HEK293 (cell line): ENCODE measurements around the gene EXOSC7.

ENCODE experiments used
- GLIS2 ChIP-seq: fragments of 450-650 bp; formaldehyde crosslinking; IDR thresholded peaks from 2 replicates; pipeline ENCODE4 v1.5.1; 2016; ENCODE audit warnings: missing biosample characterization, missing genetic modification characterization
- ZNF140 ChIP-seq: fragments of 450-650 bp; formaldehyde crosslinking; IDR thresholded peaks from 2 replicates; pipeline ENCODE4 v1.5.1; 2016; ENCODE audit warnings: missing biosample characterization, missing genetic modification characterization
- ZNF157 ChIP-seq: fragments of 450-650 bp; formaldehyde crosslinking; IDR thresholded peaks from 2 replicates; pipeline ENCODE4 v1.5.1; 2016; ENCODE audit warnings: missing biosample characterization, missing genetic modification characterization
- TF ChIP-seq, protein P1 (sequence below): fragments of 450-650 bp; formaldehyde crosslinking; IDR thresholded peaks from 2 replicates; pipeline ENCODE4 v1.5.1; 2016; ENCODE audit warnings: missing biosample characterization, missing genetic modification characterization, borderline replicate concordance
- TF ChIP-seq, protein P2 (sequence below): fragments of 450-650 bp; formaldehyde crosslinking; IDR thresholded peaks from 2 replicates; pipeline ENCODE4 v1.5.1; 2016; ENCODE audit warnings: missing biosample characterization, missing genetic modification characterization

DNA sequence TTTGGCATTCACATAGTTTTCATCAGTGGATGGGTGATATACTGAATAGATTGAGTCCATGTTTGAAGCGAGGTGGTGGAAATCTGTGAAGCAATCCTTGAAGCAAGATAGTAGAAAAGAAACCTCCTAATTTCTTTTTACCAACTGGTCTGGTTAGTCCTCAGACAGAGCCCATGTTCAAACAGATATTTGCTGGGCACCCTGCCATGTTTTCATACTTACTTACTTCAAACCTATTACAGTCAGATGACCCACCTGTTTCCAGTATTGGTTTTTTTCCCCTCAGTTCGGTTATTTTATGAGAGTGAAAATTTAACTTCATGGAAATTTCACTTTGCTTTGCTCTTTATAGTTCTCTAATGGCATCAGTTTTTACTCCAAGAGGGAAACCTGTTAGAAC lies 23.7 kb downstream of the EXOSC7 start:
- TF ChIP-seq, protein P1, sequence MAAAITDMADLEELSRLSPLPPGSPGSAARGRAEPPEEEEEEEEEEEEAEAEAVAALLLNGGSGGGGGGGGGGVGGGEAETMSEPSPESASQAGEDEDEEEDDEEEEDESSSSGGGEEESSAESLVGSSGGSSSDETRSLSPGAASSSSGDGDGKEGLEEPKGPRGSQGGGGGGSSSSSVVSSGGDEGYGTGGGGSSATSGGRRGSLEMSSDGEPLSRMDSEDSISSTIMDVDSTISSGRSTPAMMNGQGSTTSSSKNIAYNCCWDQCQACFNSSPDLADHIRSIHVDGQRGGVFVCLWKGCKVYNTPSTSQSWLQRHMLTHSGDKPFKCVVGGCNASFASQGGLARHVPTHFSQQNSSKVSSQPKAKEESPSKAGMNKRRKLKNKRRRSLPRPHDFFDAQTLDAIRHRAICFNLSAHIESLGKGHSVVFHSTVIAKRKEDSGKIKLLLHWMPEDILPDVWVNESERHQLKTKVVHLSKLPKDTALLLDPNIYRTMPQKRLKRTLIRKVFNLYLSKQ (tag by site-specific recombination): no peak
- TF ChIP-seq GLIS2 (no peak), ZNF157 (no peak), ZNF140 (no peak)
- TF ChIP-seq, protein P2, sequence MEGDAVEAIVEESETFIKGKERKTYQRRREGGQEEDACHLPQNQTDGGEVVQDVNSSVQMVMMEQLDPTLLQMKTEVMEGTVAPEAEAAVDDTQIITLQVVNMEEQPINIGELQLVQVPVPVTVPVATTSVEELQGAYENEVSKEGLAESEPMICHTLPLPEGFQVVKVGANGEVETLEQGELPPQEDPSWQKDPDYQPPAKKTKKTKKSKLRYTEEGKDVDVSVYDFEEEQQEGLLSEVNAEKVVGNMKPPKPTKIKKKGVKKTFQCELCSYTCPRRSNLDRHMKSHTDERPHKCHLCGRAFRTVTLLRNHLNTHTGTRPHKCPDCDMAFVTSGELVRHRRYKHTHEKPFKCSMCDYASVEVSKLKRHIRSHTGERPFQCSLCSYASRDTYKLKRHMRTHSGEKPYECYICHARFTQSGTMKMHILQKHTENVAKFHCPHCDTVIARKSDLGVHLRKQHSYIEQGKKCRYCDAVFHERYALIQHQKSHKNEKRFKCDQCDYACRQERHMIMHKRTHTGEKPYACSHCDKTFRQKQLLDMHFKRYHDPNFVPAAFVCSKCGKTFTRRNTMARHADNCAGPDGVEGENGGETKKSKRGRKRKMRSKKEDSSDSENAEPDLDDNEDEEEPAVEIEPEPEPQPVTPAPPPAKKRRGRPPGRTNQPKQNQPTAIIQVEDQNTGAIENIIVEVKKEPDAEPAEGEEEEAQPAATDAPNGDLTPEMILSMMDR (tag by site-specific recombination): no peak
